IMR-90 (cell line): Measurements from ENCODE around the gene SDHA. TPM values are rescaled to one million over a fixed set of nuclear protein-coding genes. Genes with fewer than 3 reads are reported as not detected.
"Not testable (repeated sequence)": the region's sequence is repeated elsewhere in the genome, so short reads cannot be mapped to it uniquely, and the experiment has no call there.

Experiments used
- ATAC-seq: fragments of 200-7000 bp; cut with Tn5 transposase; 2 replicates; pipeline ENCODE4 v1.9.1; 2020; ENCODE audit warnings: low read depth, mild to moderate bottlenecking, moderate library complexity
- BruUV-seq: library from RNA; stranded (reverse); fragments of 400-500 nt; replicated peaks from 2 replicates; lab custom pipeline; 2021; lab: Mats Ljungman, UMichigan
- CTCF ChIA-PET: fragments of 300-600 bp; formaldehyde crosslinking; extraction: SDS; loops from one replicate; lab custom pipeline; 2021; ENCODE audit warnings: antibody characterized with exemption; lab: Yijun Ruan, JAX
- POLR2A ChIA-PET: fragments of 300-600 bp; sonication (Branson Sonifier 250); formaldehyde crosslinking; loops from one replicate; lab custom pipeline; 2022; ENCODE audit warnings: antibody characterized with exemption; ENCODE audit not compliant: unreplicated experiment; lab: Charles Lee
- DNase-seq: peaks from one replicate; pipeline ENCODE4 v3.0.0; 2013
- H2AFZ ChIP-seq: replicated peaks from 2 replicates; pipeline ENCODE3; 2013; ENCODE audit warnings: low read length, mild to moderate bottlenecking; ENCODE audit not compliant: poor library complexity
- H2AK5ac ChIP-seq: 2 replicates; pipeline ENCODE4 v1.6.1; 2013; ENCODE audit warnings: low read depth, low read length, inconsistent platforms
- H2AK9ac ChIP-seq: replicated peaks from 2 replicates; pipeline ENCODE3; 2013; ENCODE audit warnings: mild to moderate bottlenecking, low read depth, low read length, moderate library complexity; ENCODE audit not compliant: poor library complexity
- H2BK120ac ChIP-seq: 2 replicates; pipeline ENCODE4 v1.6.1; 2013; ENCODE audit warnings: low read depth, low read length, inconsistent platforms
- H2BK15ac ChIP-seq: 3 replicates; pipeline ENCODE4 v1.6.1; 2013; ENCODE audit warnings: low read depth, low read length, inconsistent platforms
- H2BK20ac ChIP-seq: 2 replicates; pipeline ENCODE4 v1.6.1; 2013; ENCODE audit warnings: low read depth, mild to moderate bottlenecking, inconsistent platforms, low read length, moderate library complexity
- H2BK5ac ChIP-seq: 2 replicates; pipeline ENCODE4 v1.6.1; 2013; ENCODE audit warnings: mild to moderate bottlenecking, low read depth, low read length, inconsistent platforms; ENCODE audit not compliant: poor library complexity, severe bottlenecking
- H3K14ac ChIP-seq: replicated peaks from 2 replicates; pipeline ENCODE4 v1.6.1; 2013; ENCODE audit warnings: low read depth, low read length, inconsistent platforms
- H3K18ac ChIP-seq: 2 replicates; pipeline ENCODE4 v1.6.1; 2013; ENCODE audit warnings: low read depth, low read length, control low read depth
- H3K23ac ChIP-seq: 2 replicates; pipeline ENCODE4 v1.6.1; 2013; ENCODE audit warnings: low read depth, low read length, inconsistent platforms
- H3K27ac ChIP-seq: 2 replicates; pipeline ENCODE4 v1.5.1; 2013; ENCODE audit warnings: mild to moderate bottlenecking, control low read depth, low read length; ENCODE audit not compliant: insufficient read depth
- H3K27me3 ChIP-seq: 2 replicates; pipeline ENCODE4 v1.6.1; 2013; ENCODE audit warnings: low read length; ENCODE audit not compliant: control insufficient read depth, insufficient read depth
- H3K36me3 ChIP-seq: 2 replicates; pipeline ENCODE4 v1.6.1; 2013; ENCODE audit warnings: low read length, mixed read lengths; ENCODE audit not compliant: control insufficient read depth, insufficient read depth
- H3K4ac ChIP-seq: 2 replicates; pipeline ENCODE4 v1.6.1; 2013; ENCODE audit warnings: low read depth, low read length, inconsistent platforms
- H3K4me1 ChIP-seq: 2 replicates; pipeline ENCODE4 v1.6.1; 2013; ENCODE audit warnings: low read length, mixed read lengths; ENCODE audit not compliant: control insufficient read depth, insufficient read depth
- H3K4me2 ChIP-seq: 2 replicates; pipeline ENCODE4 v1.6.1; 2013; ENCODE audit warnings: low read depth, mild to moderate bottlenecking, control low read depth, low read length, moderate library complexity
- H3K4me3 ChIP-seq: 2 replicates; pipeline ENCODE4 v1.5.1; 2013; ENCODE audit warnings: low read depth, mild to moderate bottlenecking, control low read depth, low read length, moderate library complexity; ENCODE audit not compliant: insufficient read depth
- H3K56ac ChIP-seq: 2 replicates; pipeline ENCODE4 v1.6.1; 2013; ENCODE audit warnings: low read length, inconsistent platforms; ENCODE audit not compliant: insufficient read depth; ENCODE audit errors: extremely low read depth
- H3K79me1 ChIP-seq, 2 experiments: 2 replicates each; pipeline ENCODE4 v1.6.1; 2013; ENCODE audit warnings: low read length in 2 of 2, inconsistent platforms in 1 of 2, low read depth in 1 of 2
- H3K9ac ChIP-seq: 2 replicates; pipeline ENCODE4 v1.6.1; 2013; ENCODE audit warnings: low read depth, low read length, control low read depth
- H3K9me1 ChIP-seq: 2 replicates; pipeline ENCODE4 v1.6.1; 2013; ENCODE audit warnings: low read length, inconsistent platforms; ENCODE audit not compliant: insufficient read depth
- H3K9me3 ChIP-seq: 2 replicates; pipeline ENCODE4 v1.6.1; 2013; ENCODE audit warnings: low read length; ENCODE audit not compliant: control insufficient read depth, insufficient read depth
- H4K20me1 ChIP-seq: 2 replicates; pipeline ENCODE4 v1.6.1; 2013; ENCODE audit warnings: low read length, inconsistent platforms; ENCODE audit not compliant: insufficient read depth
- H4K5ac ChIP-seq: 2 replicates; pipeline ENCODE4 v1.6.1; 2013; ENCODE audit warnings: mild to moderate bottlenecking, low read depth, low read length, control low read depth
- H4K8ac ChIP-seq, 2 experiments: 2 replicates each; pipeline ENCODE4 v1.6.1; 2013; ENCODE audit warnings: low read depth in 2 of 2, low read length in 2 of 2, control low read depth in 1 of 2, inconsistent platforms in 1 of 2
- H4K91ac ChIP-seq: 2 replicates; pipeline ENCODE4 v1.6.1; 2013; ENCODE audit warnings: low read depth, low read length, inconsistent platforms; ENCODE audit not compliant: insufficient read depth
- MXI1 ChIP-seq: IDR thresholded peaks from 2 replicates; pipeline ENCODE4 v1.6.1; 2012; ENCODE audit warnings: low read depth, mild to moderate bottlenecking, low read length, moderate library complexity, borderline replicate concordance
- RAD21 ChIP-seq: IDR thresholded peaks from 2 replicates; pipeline ENCODE4 v1.6.1; 2012; ENCODE audit warnings: low read length, improper control_type of control experiment
- USF2 ChIP-seq: fragments of 150-350 bp; IDR thresholded peaks from 2 replicates; pipeline ENCODE4 v1.6.1; 2017; ENCODE audit warnings: mild to moderate bottlenecking, antibody characterized with exemption, low read length, low read depth
- WGBS, 2 experiments: methylation state at CpG; one replicate each; pipeline versions ENCODE4 v1.1.5 to v1.1.7; 2013; ENCODE audit warnings: missing lambda C conversion rate in 2 of 2; ENCODE audit not compliant: insufficient read length in 1 of 2; ENCODE audit errors: extremely low coverage in 2 of 2; 5-methylcytosine and 5-hydroxymethylcytosine counted together
- dilution Hi-C: fragments of 300-500 bp; cut with HindIII; formaldehyde crosslinking; loops from one replicate; pipeline ENCODE4 v1.14.3; 2018; ENCODE audit warnings: low sequenced_read_pairs; ENCODE audit not compliant: unreplicated experiment
- in situ Hi-C: fragments of 300-500 bp; cut with MboI; formaldehyde crosslinking; loops from 3 replicates; pipeline ENCODE4 v1.14.3; 2019; ENCODE audit warnings: low sequenced_read_pairs, inconsistent platforms, mixed read lengths
- intact Hi-C: fragments of 100-400 bp; cut with micrococcal nuclease; formaldehyde crosslinking; loops from 2 replicates; pipeline ENCODE4 v1.10.0; 2022
- polyA plus RNA-seq, 3 experiments: library from polyadenylated mRNA; depleted of rRNA; stranded (reverse); fragments of >200 nt; gene quantifications; 2 replicates each; pipeline ENCODE4 v1.2.3, GENCODE V29; 2012; ENCODE audit warnings: low replicate concordance in 1 of 3
- total RNA-seq: library from RNA; depleted of rRNA; stranded (reverse); fragments of >200 nt; gene quantifications from 2 replicates; pipeline ENCODE4 v1.2.3, GENCODE V29; 2012
- TF ChIP-seq, protein P1 (sequence below): conservative IDR thresholded peaks from 2 replicates; pipeline ENCODE4 v1.5.1; 2012; ENCODE audit warnings: mild to moderate bottlenecking, low read depth, low read length, improper control_type of control experiment

Gene SDHA
- total and polyA plus RNA-seq, 2 of the 4 experiments (the other 2 are of a cell fraction) = 105 to 121 TPM

DNA sequence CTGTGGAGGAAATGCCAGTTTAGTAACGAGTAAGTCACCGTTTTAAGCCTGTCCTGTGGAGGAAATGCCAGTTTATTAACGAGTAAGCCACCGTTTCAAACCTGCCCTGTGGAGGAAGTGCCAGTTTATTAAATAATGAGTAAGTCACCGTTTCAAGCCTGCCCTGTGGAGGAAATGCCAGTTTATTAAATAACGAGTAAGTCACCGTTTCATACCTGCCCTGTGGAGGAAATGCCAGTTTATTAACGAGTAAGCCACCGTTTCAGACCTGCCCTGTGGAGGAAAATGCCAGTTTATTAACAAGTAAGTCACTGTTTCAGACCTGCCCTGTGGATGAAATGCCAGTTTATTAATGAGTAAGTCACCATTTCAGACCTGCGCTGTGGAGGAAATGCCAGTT, 34.4 kb downstream of the SDHA start:
- Histone ChIP-seq H3K27ac (no peak overlapping the region), H3K23ac (no peak overlapping the region), H3K4ac (no peak overlapping the region), H3K9me3 (no peaks in the 10 kb centered on the region), H4K91ac (no peak overlapping the region), H3K4me2 (no peak overlapping the region), H4K20me1 (no peaks in the 10 kb centered on the region), H3K18ac (no peak overlapping the region), H2BK5ac (no peak overlapping the region), H4K5ac (no peak overlapping the region), H2BK120ac (no peak overlapping the region), H3K56ac (no peak overlapping the region), H2BK20ac (no peak overlapping the region), H3K14ac (no peak overlapping the region), H2AK9ac (no peak overlapping the region), H3K9me1 (no peaks in the 10 kb centered on the region), H3K27me3 (no peaks in the 10 kb centered on the region), H2AK5ac (no peak overlapping the region), H3K79me1 (0 out of 4 replicates have a peak, but pooled peaks cover 0 to 2% of the 10 kb centered on the region in 2 experiments), H3K4me1 (no peaks in the 10 kb centered on the region), H3K36me3 (peaks cover 36% of the 10 kb centered on the region), H2AFZ (no peak overlapping the region), H2BK15ac (no peak overlapping the region), H3K4me3 (no peak overlapping the region), H3K9ac (no peak overlapping the region), H4K8ac (no peak overlapping the region)
- in situ Hi-C loops = no loop called here
- intact Hi-C loops = no loop called here
- TF ChIP-seq USF2 = no peak
- TF ChIP-seq, protein P1, sequence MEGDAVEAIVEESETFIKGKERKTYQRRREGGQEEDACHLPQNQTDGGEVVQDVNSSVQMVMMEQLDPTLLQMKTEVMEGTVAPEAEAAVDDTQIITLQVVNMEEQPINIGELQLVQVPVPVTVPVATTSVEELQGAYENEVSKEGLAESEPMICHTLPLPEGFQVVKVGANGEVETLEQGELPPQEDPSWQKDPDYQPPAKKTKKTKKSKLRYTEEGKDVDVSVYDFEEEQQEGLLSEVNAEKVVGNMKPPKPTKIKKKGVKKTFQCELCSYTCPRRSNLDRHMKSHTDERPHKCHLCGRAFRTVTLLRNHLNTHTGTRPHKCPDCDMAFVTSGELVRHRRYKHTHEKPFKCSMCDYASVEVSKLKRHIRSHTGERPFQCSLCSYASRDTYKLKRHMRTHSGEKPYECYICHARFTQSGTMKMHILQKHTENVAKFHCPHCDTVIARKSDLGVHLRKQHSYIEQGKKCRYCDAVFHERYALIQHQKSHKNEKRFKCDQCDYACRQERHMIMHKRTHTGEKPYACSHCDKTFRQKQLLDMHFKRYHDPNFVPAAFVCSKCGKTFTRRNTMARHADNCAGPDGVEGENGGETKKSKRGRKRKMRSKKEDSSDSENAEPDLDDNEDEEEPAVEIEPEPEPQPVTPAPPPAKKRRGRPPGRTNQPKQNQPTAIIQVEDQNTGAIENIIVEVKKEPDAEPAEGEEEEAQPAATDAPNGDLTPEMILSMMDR = no peak
- TF ChIP-seq RAD21 = no peak
- TF ChIP-seq MXI1 = no peak
- ChIA-PET POLR2A (no interaction called here), CTCF (no interaction called here)
- dilution Hi-C loops = no loop called here
- WGBS, 2 experiments = 100% methylated on average over 2 of the region's 10 CpGs; no CpG with 5 or more reads in 1 of the 2 experiments
- no peak for DNase-seq
- ATAC-seq = no peak
- no TSS peak for BruUV-seq

DNA sequence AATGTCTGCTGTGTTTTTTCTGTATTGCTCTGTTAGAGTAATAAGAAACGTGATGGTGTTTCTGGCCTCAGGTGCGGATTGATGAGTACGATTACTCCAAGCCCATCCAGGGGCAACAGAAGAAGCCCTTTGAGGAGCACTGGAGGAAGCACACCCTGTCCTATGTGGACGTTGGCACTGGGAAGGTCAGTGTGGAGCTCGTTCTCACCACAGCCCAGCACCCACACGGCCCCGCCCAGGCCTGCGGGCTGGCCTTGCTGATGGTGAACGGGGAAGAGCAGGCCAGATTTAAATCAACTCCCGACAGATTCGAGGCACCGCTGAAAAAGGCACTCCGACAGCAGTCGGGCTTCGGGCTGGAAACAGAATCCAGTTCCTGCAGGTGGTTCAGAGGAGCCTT, 36.2 kb downstream of the SDHA start:
- not testable (repeated sequence) for ATAC-seq

More for the DNA sequence above, 36.2 kb downstream of the SDHA start:
- H4K20me1 ChIP-seq, H3K9ac ChIP-seq, BruUV-seq, H3K18ac ChIP-seq, H3K4me3 ChIP-seq, H2AFZ ChIP-seq, H3K9me1 ChIP-seq, H4K91ac ChIP-seq, H3K27ac ChIP-seq, H2BK120ac ChIP-seq, H3K56ac ChIP-seq, H2AK9ac ChIP-seq, H3K14ac ChIP-seq, H4K5ac ChIP-seq, H3K4ac ChIP-seq, H2AK5ac ChIP-seq, H2BK5ac ChIP-seq, DNase-seq, in situ Hi-C loops, H4K8ac ChIP-seq, H3K9me3 ChIP-seq, dilution Hi-C loops, intact Hi-C loops, H3K79me1 ChIP-seq, H2BK15ac ChIP-seq, H2BK20ac ChIP-seq, H3K27me3 ChIP-seq, H3K23ac ChIP-seq, H3K4me2 ChIP-seq, CTCF ChIA-PET, POLR2A ChIA-PET, H3K4me1 ChIP-seq: not testable (repeated sequence)
- peaks cover 33% of the 10 kb centered on the region for H3K36me3 ChIP-seq
- no CpG with 5 or more reads among the region's 15 CpGs for WGBS, 2 experiments
